BJ (cell line): ENCODE data around the gene CFAP58. TPM values are rescaled to one million over a fixed set of nuclear protein-coding genes. Genes with fewer than 3 reads are reported as not detected.

Experiments
- CTCF ChIA-PET: fragments of 350-600 bp; formaldehyde crosslinking; extraction: SDS; loops from one replicate; lab custom pipeline; 2021; ENCODE audit warnings: antibody characterized with exemption, inconsistent platforms; lab: Yijun Ruan, JAX
- POLR2A ChIA-PET: fragments of 300-600 bp; sonication (Branson Sonifier 250); formaldehyde crosslinking; extraction: SDS; loops from one replicate; lab custom pipeline; 2021; ENCODE audit warnings: antibody characterized with exemption; lab: Charles Lee
- DNase-seq: peaks from one replicate; pipeline ENCODE4 v3.0.0-alpha.2; 2011; ENCODE audit warnings: low read depth
- H3K27me3 ChIP-seq: 2 replicates; pipeline ENCODE4 v1.6.0; 2011; ENCODE audit warnings: low read length; ENCODE audit not compliant: control insufficient read depth, insufficient read depth
- H3K36me3 ChIP-seq: 2 replicates; pipeline ENCODE4 v1.5.1; 2011; ENCODE audit warnings: low read length; ENCODE audit not compliant: control insufficient read depth, insufficient read depth
- H3K4me3 ChIP-seq: 2 replicates; pipeline ENCODE4 v1.5.1; 2011; ENCODE audit warnings: low read depth, mild to moderate bottlenecking, control low read depth, low read length
- CTCF ChIP-seq: IDR thresholded peaks from 2 replicates; pipeline ENCODE4 v1.5.1; 2011; ENCODE audit warnings: low read depth, mild to moderate bottlenecking, control low read depth, inconsistent platforms, low read length, moderate library complexity; ENCODE audit not compliant: insufficient read depth
- polyA plus RNA-seq: library from polyadenylated mRNA; depleted of rRNA; stranded (reverse); fragments of >200 nt; gene quantifications from 2 replicates; pipeline ENCODE4 v1.2.3, GENCODE V29; 2011

CFAP58 gene
- polyA plus RNA-seq, 1 experiment = 0.23 TPM

- POLR2A ChIA-PET = no interaction called here
- DNase-seq = no peak
- Histone ChIP-seq H3K36me3 (no peaks in the 10 kb centered on the region), H3K4me3 (no peak overlapping the region), H3K27me3 (peaks cover 2% of the 10 kb centered on the region; the same call in 1 of the 2 replicates)
- CTCF ChIA-PET = interaction anchor here (2.1 to 2.7 kb wide), 2 partner anchors 10 to 13 kb away, joined by 8 to 10 read pairs; no protein-coding TSS in a partner anchor
- TF ChIP-seq CTCF = no peak
Measured at GRCh38 chr10:104393387-104393786, 39.8 kb downstream of the CFAP58 start.

- no peak for DNase-seq
- CTCF ChIA-PET = interaction anchor here (0.9 kb wide), 1 partner anchor 10 kb away, joined by 3 read pairs; no protein-coding TSS in a partner anchor
- H3K36me3 ChIP-seq = no peaks in the 10 kb centered on the region
- no peak for TF ChIP-seq CTCF
- POLR2A ChIA-PET = no interaction called here
- no peaks in the 10 kb centered on the region for H3K27me3 ChIP-seq
- no peak overlapping the region for H3K4me3 ChIP-seq
Measured at GRCh38 chr10:104396581-104396980, 42.9 kb downstream of the CFAP58 start.

DNA sequence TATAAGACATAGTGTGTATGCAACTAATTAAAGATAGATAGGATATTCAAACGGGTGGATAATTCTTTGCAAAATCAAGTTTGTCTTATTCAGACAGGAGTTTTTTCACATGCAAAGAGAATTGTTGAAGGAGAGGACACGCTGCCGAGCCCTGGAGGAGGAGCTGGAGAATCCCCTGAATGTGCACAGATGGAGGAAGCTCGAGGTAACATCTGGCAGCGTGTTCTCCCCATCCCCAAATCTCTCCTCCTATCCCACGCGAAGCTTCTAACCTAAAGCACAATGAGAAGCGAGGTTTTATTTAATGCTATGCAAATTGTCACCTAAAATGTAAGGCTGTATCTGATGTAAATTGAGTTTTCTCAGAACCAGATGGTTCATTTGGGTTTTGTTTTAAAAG lies 50.0 kb downstream of the CFAP58 start:
- no peak for DNase-seq
- H3K27me3 ChIP-seq = no peaks in the 10 kb centered on the region
- H3K36me3 ChIP-seq = no peaks in the 10 kb centered on the region
- ChIA-PET CTCF (interaction anchor here (1.0 to 2.7 kb wide), 4 partner anchors 10 to 219 kb away, joined by 3 to 8 read pairs (median 5); no protein-coding TSS in a partner anchor), POLR2A (interaction anchor here (0.5 kb wide), 1 partner anchor 38 kb away, joined by 3 read pairs; no protein-coding TSS in a partner anchor)
- H3K4me3 ChIP-seq = no peak overlapping the region
- TF ChIP-seq CTCF = no peak

DNA sequence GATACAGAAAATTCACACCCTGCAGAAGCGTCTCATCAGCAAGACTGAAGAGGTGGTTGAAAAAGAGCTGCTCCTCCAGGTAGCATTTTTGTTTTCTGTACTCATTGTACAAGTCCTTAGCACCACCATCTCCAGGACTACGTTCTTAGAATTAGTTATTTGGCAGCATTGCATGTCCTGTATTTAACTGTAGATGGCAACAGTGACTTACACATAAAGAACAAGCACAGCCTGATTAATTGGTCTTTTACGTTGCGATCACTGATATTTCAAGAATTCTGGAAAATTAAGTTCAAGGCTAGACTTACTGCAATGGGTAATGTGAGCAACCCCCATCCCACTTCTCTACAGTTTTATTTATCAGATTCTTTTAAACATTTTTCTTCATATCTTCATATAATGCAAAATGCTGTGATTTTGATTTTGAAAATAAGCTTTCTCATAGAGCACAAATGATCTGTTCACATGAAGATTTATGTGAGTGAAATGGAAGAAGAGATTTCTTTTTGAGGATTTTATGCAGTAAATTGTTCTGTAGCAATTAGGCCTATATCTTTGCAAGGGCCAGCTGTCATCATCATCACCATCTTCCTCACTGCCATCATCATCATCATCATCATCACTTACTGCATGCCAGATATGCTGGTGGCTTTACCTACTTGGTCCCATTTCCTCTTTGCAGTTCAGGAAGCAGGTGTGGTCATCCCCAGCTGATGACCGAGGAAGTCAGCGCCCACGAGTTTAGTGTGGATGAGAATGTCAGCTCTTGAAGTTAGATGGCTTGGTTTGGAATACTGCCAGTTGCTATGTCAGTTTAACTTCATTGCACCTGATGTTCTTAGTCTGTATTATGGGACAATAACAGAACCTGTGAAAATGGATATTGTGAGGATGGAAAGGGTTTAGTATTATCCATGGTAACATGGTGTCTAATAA lies 53.4 kb downstream of the CFAP58 start:
- peak; percentile 9 for DNase-seq
- Histone ChIP-seq H3K36me3 (no peaks in the 10 kb centered on the region), H3K27me3 (no peaks in the 10 kb centered on the region), H3K4me3 (no peak overlapping the region)
- CTCF ChIA-PET = interaction anchor here (0.6 to 2.9 kb wide), 40 partner anchors 10 to 1948 kb away, joined by 3 to 36 read pairs (median 4); no protein-coding TSS in a partner anchor
- POLR2A ChIA-PET = no interaction called here
- TF ChIP-seq CTCF = peak; percentile 72

DNA sequence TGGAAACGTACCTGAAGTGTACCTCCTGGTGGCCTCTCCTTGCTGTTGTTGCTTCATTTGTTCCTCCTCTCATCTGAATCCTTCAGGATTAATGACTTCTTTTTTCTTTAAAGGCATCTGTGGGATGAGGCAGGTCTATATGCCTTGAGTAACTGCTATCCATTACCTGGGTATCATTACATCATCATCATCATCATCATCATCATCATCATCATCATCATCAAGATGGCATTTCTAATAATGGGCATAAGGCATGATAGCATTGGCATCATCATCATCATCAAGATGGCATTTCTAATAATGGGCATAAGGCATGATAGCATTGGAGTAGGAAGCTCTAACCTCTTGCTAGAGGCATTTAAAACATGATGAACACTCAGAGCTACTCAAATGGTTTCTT lies 59.9 kb downstream of the CFAP58 start:
- no peak for DNase-seq
- CTCF ChIA-PET = interaction anchor here (0.8 to 1.0 kb wide), 2 partner anchors 8 to 123 kb away, joined by 3 read pairs; no protein-coding TSS in a partner anchor
- POLR2A ChIA-PET = no interaction called here
- Histone ChIP-seq H3K4me3 (no peak overlapping the region), H3K27me3 (no peaks in the 10 kb centered on the region), H3K36me3 (no peaks in the 10 kb centered on the region)
- TF ChIP-seq CTCF = no peak
